NT2/D1 (cell line): ENCODE results near the gene ACSL1.

Source experiments
- SUZ12 ChIP-seq: IDR thresholded peaks from 2 replicates; pipeline ENCODE4 v1.6.1; 2011; ENCODE audit not compliant: insufficient read length, insufficient read depth; ENCODE audit errors: extremely low read depth
- ZNF274 ChIP-seq: IDR thresholded peaks from 2 replicates; pipeline ENCODE4 v1.6.1; 2011; ENCODE audit warnings: mild to moderate bottlenecking, low read depth, low read length

DNA sequence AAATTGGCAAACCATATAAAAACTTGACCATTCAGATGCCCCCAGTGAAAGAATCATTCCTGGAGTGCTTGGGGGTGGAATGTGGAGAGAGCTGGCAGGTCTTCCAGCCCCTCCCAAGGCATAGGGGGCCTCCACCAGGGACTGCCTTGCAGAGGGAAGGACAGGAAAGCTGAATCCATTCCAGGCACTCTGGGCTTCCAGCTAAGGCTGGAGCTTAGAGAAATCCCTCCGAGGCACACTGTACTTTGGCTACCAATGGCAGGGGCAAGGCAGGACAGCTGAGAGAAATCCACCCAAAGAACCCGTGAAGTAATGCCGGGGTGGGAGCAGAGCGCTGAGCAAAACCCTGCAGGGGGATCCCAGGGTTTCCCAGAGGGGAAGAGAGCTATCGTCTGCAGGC, 95.8 kb downstream of the ACSL1 start:
- no peak for TF ChIP-seq SUZ12
- TF ChIP-seq ZNF274 = no peak
